GM23248 (cell line): ENCODE data around the gene VPS51.

Experiments used
- EZH2 ChIP-seq: fragments of 200-600 bp; sonication (generic); IDR thresholded peaks from 2 replicates; pipeline ENCODE4 v1.6.1; 2018; ENCODE audit warnings: antibody characterized with exemption, mild to moderate bottlenecking; ENCODE audit not compliant: insufficient read depth, poor library complexity, severe bottlenecking
- EZH2phosphoT487 ChIP-seq: fragments of 200-600 bp; sonication (generic); IDR thresholded peaks from 2 replicates; pipeline ENCODE4 v1.6.1; 2018; ENCODE audit warnings: antibody characterized with exemption, moderate library complexity, mild to moderate bottlenecking, low read depth; ENCODE audit not compliant: insufficient read depth

GRCh38 chr11:65078151-65078550 is 17.9 kb upstream of the VPS51 start:
- TF ChIP-seq EZH2 (no peak), EZH2phosphoT487 (no peak)
